ENCODE data around the gene GPBAR1.

GPBAR1 gene, protein sequence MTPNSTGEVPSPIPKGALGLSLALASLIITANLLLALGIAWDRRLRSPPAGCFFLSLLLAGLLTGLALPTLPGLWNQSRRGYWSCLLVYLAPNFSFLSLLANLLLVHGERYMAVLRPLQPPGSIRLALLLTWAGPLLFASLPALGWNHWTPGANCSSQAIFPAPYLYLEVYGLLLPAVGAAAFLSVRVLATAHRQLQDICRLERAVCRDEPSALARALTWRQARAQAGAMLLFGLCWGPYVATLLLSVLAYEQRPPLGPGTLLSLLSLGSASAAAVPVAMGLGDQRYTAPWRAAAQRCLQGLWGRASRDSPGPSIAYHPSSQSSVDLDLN

DNA sequence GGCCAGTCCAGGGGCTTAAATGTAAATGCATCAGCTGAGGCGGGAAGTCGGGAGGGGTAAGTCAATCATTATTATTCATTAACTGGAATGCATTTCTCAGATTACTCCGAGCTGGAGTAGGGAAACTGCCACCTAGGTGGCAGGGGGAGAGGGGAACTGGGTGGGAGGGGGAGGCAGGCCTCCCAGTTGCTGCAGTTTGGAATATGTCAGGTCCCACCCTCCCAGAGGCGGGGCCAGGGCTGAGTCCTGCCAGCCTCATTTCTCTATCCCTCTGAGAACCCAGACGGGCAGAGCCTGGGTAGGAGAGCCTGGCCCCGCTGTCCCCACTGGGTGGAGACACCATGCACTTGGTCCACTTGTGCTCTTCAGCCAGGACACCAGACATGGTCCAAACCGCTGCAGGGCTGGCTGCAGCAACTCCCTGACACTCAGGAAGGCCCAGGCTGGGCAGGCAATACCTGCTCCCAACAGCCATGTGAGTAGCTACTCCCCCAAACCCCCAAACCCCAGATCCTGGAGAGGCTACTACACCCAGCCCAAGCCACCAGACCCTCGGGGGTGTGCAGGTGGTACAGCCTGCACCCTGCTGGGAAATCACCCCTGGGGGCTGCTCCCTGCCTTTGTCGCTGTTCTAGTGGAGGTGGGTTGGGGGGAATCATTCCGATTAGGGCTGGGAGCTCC is at the start of gene GPBAR1:
Gene GPBAR1 (plus strand): TSS at position 274 of the 681 bp plus-strand sequence. CDS start 1,710 bp downstream, outside the sequence.
- H3K4me3 ChIP-seq (ENCODE audit: low read depth in 1 of 5, low read length in 5 of 5): peak within 1 kb of the TSS; percentile 23 to 45 (median 30)
- H3K9ac ChIP-seq (ENCODE audit: low read length in 5 of 5): peak within 1 kb of the TSS in 4 of 5 donors; percentile 53 to 79 (median 66)
- peaks cover 0 to 41% (median 29%) of the 10 kb centered on the region in 5 donors for H3K36me3 ChIP-seq (ENCODE audit: control insufficient read depth in 5 of 5, insufficient read depth in 5 of 5, low read length in 5 of 5)
- H3K27me3 ChIP-seq (ENCODE audit: control insufficient read depth in 5 of 5, insufficient read depth in 4 of 5, low read length in 5 of 5): no peaks in the 10 kb centered on the region
- peaks cover 38 to 82% (median 75%) of the 10 kb centered on the region in 5 donors for H3K4me1 ChIP-seq (ENCODE audit: control insufficient read depth in 5 of 5, insufficient read depth in 5 of 5, low read length in 5 of 5)
- no peaks in the 10 kb centered on the region for H3K9me3 ChIP-seq (ENCODE audit: control insufficient read depth in 5 of 5, low read length in 5 of 5)
- peak within 1 kb of the TSS; percentile 83 for H3K27ac ChIP-seq (ENCODE audit: low read depth, low read length)

DNA sequence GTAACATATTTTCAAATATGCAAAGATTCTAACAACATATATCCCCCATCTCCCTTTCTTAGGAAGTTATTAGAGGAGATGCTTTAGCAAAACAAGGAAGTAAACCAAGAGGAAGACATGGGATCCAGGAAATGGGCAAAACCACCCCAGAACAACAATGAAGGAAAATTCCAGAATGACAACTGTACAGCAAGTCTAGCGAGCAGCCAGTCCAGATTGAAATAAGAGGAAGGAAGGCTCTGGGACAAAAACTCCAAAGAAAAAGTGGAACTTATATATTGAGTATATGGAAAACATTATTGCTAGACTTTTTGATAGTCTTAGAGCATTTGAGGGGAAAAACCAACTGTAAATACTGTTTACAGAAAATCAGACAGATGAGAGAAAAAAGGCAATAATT is 46.7 kb upstream of the GPBAR1 start:
- peaks cover 0 to under 1% (median 0%) of the 10 kb centered on the region in 5 donors for H3K9me3 ChIP-seq (ENCODE audit: control insufficient read depth in 5 of 5, low read length in 5 of 5)
- no peaks in the 10 kb centered on the region for H3K27me3 ChIP-seq (ENCODE audit: control insufficient read depth in 5 of 5, insufficient read depth in 4 of 5, low read length in 5 of 5)
- H3K9ac ChIP-seq (ENCODE audit: low read length in 5 of 5): no peak overlapping the region
- H3K4me1 ChIP-seq (ENCODE audit: control insufficient read depth in 5 of 5, insufficient read depth in 5 of 5, low read length in 5 of 5): peaks cover 13 to 27% (median 22%) of the 10 kb centered on the region in 5 donors
- H3K27ac ChIP-seq (ENCODE audit: low read depth, low read length): no peak overlapping the region
- no peak overlapping the region for H3K4me3 ChIP-seq (ENCODE audit: low read depth in 1 of 5, low read length in 5 of 5)
- no peaks in the 10 kb centered on the region for H3K36me3 ChIP-seq (ENCODE audit: control insufficient read depth in 5 of 5, insufficient read depth in 5 of 5, low read length in 5 of 5)

DNA sequence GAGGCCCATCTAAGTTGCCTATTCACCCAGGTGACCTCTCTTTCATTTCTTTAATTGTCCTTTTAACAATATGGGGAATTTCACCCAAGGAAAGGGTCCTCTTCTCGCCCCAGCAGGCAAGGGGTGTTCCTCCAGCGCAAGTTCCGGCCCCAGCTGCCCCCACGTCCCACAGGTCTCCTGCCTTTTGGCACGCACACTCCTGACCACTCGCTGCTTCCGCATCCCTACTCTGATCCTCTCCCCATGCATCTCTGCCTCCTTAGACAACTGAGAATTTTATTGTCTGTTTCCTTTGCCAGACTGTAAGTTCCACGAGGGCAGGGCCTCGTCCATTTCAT is 44.5 kb upstream of the GPBAR1 start:
- H3K9me3 ChIP-seq (ENCODE audit: control insufficient read depth in 5 of 5, low read length in 5 of 5): no peaks in the 10 kb centered on the region

GRCh38 chr2:218216674-218217359 is 44.0 kb upstream of the GPBAR1 start, which contains the start of gene ARPC2:
TSS of gene ARPC2 (plus strand) at chr2:218217189. CDS start at chr2:218217471, 282 bp downstream.
- Histone ChIP-seq H3K9ac (ENCODE audit: low read length in 5 of 5) (peak within 1 kb of the TSS; percentile 89 to 92 (median 91)), H3K36me3 (ENCODE audit: control insufficient read depth in 5 of 5, insufficient read depth in 5 of 5, low read length in 5 of 5) (peaks cover 0 to 6% (median 0%) of the 10 kb centered on the region in 5 donors), H3K9me3 (ENCODE audit: control insufficient read depth in 5 of 5, low read length in 5 of 5) (no peaks in the 10 kb centered on the region), H3K4me3 (ENCODE audit: low read depth in 1 of 5, low read length in 5 of 5) (peak within 1 kb of the TSS; percentile 81 to 95 (median 92)), H3K27me3 (ENCODE audit: control insufficient read depth in 5 of 5, insufficient read depth in 4 of 5, low read length in 5 of 5) (no peaks in the 10 kb centered on the region), H3K4me1 (ENCODE audit: control insufficient read depth in 5 of 5, insufficient read depth in 5 of 5, low read length in 5 of 5) (peaks cover 16 to 52% (median 47%) of the 10 kb centered on the region in 5 donors), H3K27ac (ENCODE audit: low read depth, low read length) (peak within 1 kb of the TSS; percentile 96)

More for the DNA sequence above, 44.5 kb upstream of the GPBAR1 start:
- peak overlapping the region; percentile 81 to 95 (median 91) for H3K4me3 ChIP-seq (ENCODE audit: low read depth in 1 of 5, low read length in 5 of 5)
- H3K27me3 ChIP-seq (ENCODE audit: control insufficient read depth in 5 of 5, insufficient read depth in 4 of 5, low read length in 5 of 5): no peaks in the 10 kb centered on the region
- peaks cover 16 to 49% (median 43%) of the 10 kb centered on the region in 5 donors for H3K4me1 ChIP-seq (ENCODE audit: control insufficient read depth in 5 of 5, insufficient read depth in 5 of 5, low read length in 5 of 5)
- peak overlapping the region; percentile 96 for H3K27ac ChIP-seq (ENCODE audit: low read depth, low read length)
- H3K36me3 ChIP-seq (ENCODE audit: control insufficient read depth in 5 of 5, insufficient read depth in 5 of 5, low read length in 5 of 5): peaks cover 0 to 6% (median 0%) of the 10 kb centered on the region in 5 donors
- peak overlapping the region; percentile 73 to 90 (median 86) for H3K9ac ChIP-seq (ENCODE audit: low read length in 5 of 5)

DNA sequence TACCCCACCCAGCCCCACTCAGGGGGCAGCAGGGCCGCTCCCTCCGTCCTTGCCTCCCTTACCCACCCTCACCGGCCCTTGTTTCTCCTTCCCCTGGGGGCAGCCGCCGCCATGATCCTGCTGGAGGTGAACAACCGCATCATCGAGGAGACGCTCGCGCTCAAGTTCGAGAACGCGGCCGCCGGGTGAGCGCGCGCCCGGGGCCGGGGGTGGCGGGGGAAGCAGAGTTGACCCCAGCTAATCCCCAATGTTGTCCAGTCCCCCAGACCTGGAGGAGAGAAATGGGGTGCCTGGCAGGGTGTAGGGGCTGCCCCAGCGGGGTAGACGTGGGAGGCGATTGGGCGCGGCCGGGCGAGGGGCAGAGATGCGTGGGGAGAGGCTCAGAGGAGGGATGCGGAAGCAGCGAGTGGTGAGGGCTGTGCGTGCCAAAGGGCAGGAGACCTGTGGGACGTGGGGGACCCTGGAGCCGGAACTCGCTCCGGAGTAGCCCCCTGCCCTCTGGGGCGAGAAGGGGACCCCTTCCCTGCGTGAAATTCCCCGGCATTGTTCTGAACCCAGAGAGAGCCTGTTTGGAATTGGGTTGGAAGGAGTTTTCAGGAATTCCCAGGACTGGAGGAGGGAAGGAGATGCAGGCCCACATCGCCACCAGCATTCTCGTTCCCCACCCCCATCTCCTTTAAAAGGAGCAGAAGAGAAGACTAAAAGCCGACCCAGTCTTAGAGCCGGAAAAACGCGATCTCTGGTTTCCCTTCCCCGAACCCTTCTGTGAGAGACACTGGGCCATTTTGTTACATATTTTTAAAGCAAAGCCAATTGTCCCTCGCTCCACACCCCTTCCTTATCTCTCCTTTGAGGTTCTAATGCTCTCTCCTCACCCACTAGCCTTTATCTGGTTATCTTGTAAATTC is 43.2 kb upstream of the GPBAR1 start:
- H3K4me1 ChIP-seq (ENCODE audit: control insufficient read depth in 5 of 5, insufficient read depth in 5 of 5, low read length in 5 of 5): peaks cover 16 to 57% (median 50%) of the 10 kb centered on the region in 5 donors
- H3K4me3 ChIP-seq (ENCODE audit: low read depth in 1 of 5, low read length in 5 of 5): peak overlapping the region; percentile 81 to 95 (median 92)
- H3K36me3 ChIP-seq (ENCODE audit: control insufficient read depth in 5 of 5, insufficient read depth in 5 of 5, low read length in 5 of 5): peaks cover 0 to 6% (median 0%) of the 10 kb centered on the region in 5 donors
- no peaks in the 10 kb centered on the region for H3K9me3 ChIP-seq (ENCODE audit: control insufficient read depth in 5 of 5, low read length in 5 of 5)
- peak overlapping the region; percentile 96 for H3K27ac ChIP-seq (ENCODE audit: low read depth, low read length)
- no peaks in the 10 kb centered on the region for H3K27me3 ChIP-seq (ENCODE audit: control insufficient read depth in 5 of 5, insufficient read depth in 4 of 5, low read length in 5 of 5)
- peak overlapping the region; percentile 89 to 92 (median 91) for H3K9ac ChIP-seq (ENCODE audit: low read length in 5 of 5)

GRCh38 chr2:218218268-218219185 is 42.3 kb upstream of the GPBAR1 start:
- Histone ChIP-seq H3K9ac (ENCODE audit: low read length in 5 of 5) (peak overlapping the region; percentile 89 to 92 (median 91)), H3K36me3 (ENCODE audit: control insufficient read depth in 5 of 5, insufficient read depth in 5 of 5, low read length in 5 of 5) (peaks cover 0 to 6% (median 0%) of the 10 kb centered on the region in 5 donors), H3K4me1 (ENCODE audit: control insufficient read depth in 5 of 5, insufficient read depth in 5 of 5, low read length in 5 of 5) (peaks cover 16 to 67% (median 59%) of the 10 kb centered on the region in 5 donors), H3K27me3 (ENCODE audit: control insufficient read depth in 5 of 5, insufficient read depth in 4 of 5, low read length in 5 of 5) (no peaks in the 10 kb centered on the region), H3K4me3 (ENCODE audit: low read depth in 1 of 5, low read length in 5 of 5) (peak overlapping the region; percentile 81 to 95 (median 92)), H3K27ac (ENCODE audit: low read depth, low read length) (peak overlapping the region; percentile 96), H3K9me3 (ENCODE audit: control insufficient read depth in 5 of 5, low read length in 5 of 5) (no peaks in the 10 kb centered on the region)

- Histone ChIP-seq H3K4me1 (ENCODE audit: control insufficient read depth in 5 of 5, insufficient read depth in 5 of 5, low read length in 5 of 5) (peaks cover 16 to 72% (median 68%) of the 10 kb centered on the region in 5 donors), H3K4me3 (ENCODE audit: low read depth in 1 of 5, low read length in 5 of 5) (peak overlapping the region in 3 of 5 donors; percentile 4 to 88 (median 12)), H3K27ac (ENCODE audit: low read depth, low read length) (peak overlapping the region; percentile 96), H3K27me3 (ENCODE audit: control insufficient read depth in 5 of 5, insufficient read depth in 4 of 5, low read length in 5 of 5) (no peaks in the 10 kb centered on the region), H3K9ac (ENCODE audit: low read length in 5 of 5) (peak overlapping the region in 2 of 5 donors; percentile 17 to 64), H3K9me3 (ENCODE audit: control insufficient read depth in 5 of 5, low read length in 5 of 5) (no peaks in the 10 kb centered on the region), H3K36me3 (ENCODE audit: control insufficient read depth in 5 of 5, insufficient read depth in 5 of 5, low read length in 5 of 5) (peaks cover 5 to 12% (median 9%) of the 10 kb centered on the region in 5 donors)
Observed at GRCh38 chr2:218219934-218220333, 40.9 kb upstream of the GPBAR1 start.

DNA sequence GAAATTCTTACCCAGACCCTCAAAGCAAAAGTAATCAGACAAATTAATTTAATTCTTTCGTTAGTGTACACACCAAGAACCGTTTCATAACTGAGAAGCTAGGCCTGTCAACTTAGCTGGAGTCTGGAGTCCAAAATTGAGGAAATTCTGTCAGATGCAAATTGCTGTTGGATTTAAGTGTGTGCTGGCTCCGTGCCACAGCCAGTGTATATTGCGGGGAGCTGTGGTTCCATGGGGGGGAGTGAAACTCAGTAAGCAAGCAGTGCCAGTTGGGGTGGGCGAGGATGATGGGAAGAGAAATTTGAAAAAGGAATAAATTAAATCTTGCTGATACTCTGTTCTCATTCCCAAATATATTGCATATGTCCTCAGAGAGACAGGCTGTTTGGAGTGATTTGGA is 39.8 kb upstream of the GPBAR1 start:
- Histone ChIP-seq H3K36me3 (ENCODE audit: control insufficient read depth in 5 of 5, insufficient read depth in 5 of 5, low read length in 5 of 5) (peaks cover 12 to 22% (median 17%) of the 10 kb centered on the region in 5 donors), H3K4me1 (ENCODE audit: control insufficient read depth in 5 of 5, insufficient read depth in 5 of 5, low read length in 5 of 5) (peaks cover 15 to 70% (median 66%) of the 10 kb centered on the region in 5 donors), H3K9me3 (ENCODE audit: control insufficient read depth in 5 of 5, low read length in 5 of 5) (no peaks in the 10 kb centered on the region), H3K27me3 (ENCODE audit: control insufficient read depth in 5 of 5, insufficient read depth in 4 of 5, low read length in 5 of 5) (no peaks in the 10 kb centered on the region), H3K27ac (ENCODE audit: low read depth, low read length) (peak overlapping the region; percentile 25), H3K9ac (ENCODE audit: low read length in 5 of 5) (peak overlapping the region in 2 of 5 donors; percentile 11 to 41), H3K4me3 (ENCODE audit: low read depth in 1 of 5, low read length in 5 of 5) (peak overlapping the region in 1 of 5 donors; percentile 5)
